Fibroblast of skin of right quadriceps (primary cell): ENCODE data around the gene SLC22A17.

Source experiments
- DNase-seq: peaks from one replicate; pipeline ENCODE4 v3.0.0-alpha.2; 2013

Gene SLC22A17

GRCh38 chr14:23380976-23381375, 28.3 kb upstream of the SLC22A17 start:
- DNase-seq: no peak

DNA sequence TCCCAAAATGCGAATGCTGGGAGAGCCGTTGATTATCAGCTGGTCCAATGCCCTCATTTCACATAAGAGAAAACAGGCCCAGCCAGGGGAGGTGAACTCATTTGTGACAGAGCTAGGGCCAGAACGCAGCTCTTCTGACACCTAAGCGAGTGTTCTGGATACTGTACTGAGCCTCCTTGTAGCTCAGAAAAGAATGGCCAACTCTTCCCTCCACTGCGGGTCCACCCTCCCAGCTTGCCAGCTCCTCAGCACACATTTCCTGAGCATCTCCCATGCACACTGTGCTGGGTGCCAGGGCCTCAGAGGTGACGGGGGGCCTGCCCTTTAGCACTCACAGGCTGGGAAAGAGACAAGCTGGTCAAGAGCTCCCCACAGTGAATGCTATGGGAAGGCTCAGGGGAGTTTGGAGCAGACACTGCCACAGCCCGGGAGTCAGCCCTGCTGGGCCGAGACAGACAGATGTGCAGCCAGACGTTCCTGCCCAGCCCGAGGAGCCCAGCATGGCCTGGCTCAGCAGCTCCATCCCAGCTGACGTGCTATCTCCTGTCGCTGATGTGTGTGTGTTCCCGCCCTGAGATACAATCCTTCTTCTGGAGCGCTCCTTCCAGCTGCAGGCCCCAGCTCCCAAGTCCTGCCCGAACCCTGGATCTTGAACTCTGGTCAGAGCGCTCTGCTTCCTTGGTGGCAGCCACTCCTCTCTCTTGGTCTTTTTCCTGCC, 27.7 kb upstream of the SLC22A17 start:
- DNase-seq: no peak

- peak; percentile 15 for DNase-seq
Measured at GRCh38 chr14:23379366-23380196, 26.9 kb upstream of the SLC22A17 start.

- no peak for DNase-seq
Measured at GRCh38 chr14:23378612-23379220, 26.0 kb upstream of the SLC22A17 start.

- DNase-seq: no peak
Measured at GRCh38 chr14:23377573-23378563, 25.2 kb upstream of the SLC22A17 start.

DNA sequence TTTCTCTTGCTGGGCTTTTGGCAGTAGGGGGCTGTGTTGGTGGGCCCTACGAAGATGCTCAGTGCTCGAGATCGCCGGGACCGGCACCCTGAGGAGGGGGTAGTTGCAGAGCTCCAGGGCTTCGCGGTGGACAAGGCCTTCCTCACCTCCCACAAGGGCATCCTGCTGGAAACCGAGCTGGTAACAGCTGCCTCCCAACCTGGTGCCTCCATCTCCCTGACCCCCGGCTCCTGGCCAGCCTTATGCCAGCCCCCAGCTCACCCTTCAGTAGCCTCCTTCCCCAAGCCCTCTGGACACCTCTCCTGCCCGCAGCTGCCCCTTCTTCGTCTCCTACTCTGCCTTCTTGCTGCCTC, 24.5 kb upstream of the SLC22A17 start:
- no peak for DNase-seq

DNA sequence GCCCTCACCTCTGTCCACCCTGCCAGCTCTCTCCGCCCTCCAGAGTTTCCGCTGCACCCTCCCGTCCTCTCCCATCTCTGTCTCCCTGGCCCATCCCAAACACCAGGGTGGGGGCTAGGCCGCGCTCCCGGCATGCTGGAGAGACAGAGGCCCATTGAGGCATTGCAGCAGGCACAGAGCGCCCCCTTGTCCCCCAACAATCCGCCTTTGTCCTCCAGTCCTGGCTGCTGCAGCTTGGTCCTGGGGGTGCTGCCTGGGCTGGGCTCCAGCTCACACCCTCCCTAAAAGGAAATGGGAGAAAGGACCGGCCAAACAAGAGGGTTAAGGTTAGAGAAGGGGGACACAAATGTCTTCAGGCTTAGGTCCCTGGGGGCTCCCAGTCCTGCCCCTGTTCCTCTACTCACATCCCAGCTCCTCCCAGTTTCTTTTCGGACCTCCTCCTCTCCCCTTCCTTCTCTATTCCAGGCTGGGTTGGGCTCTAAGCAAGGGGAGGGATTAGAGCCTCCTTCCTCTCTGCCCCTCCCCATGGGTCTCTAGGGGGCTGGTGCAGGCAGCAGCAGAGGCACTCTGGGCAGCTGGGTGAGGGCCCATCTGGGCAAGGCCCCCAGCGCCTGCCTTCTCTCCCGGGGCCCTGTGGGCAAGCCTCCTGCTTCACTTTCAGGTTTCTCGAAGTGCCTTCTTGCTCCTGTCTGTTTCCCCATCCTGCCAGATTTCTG, 24.0 kb upstream of the SLC22A17 start, which contains the start of gene CMTM5:
Gene CMTM5, plus strand, starts transcription at position 565 of the 716 bp plus-strand sequence. CDS start 206 bp downstream, outside the sequence.
- DNase-seq: no peak

DNA sequence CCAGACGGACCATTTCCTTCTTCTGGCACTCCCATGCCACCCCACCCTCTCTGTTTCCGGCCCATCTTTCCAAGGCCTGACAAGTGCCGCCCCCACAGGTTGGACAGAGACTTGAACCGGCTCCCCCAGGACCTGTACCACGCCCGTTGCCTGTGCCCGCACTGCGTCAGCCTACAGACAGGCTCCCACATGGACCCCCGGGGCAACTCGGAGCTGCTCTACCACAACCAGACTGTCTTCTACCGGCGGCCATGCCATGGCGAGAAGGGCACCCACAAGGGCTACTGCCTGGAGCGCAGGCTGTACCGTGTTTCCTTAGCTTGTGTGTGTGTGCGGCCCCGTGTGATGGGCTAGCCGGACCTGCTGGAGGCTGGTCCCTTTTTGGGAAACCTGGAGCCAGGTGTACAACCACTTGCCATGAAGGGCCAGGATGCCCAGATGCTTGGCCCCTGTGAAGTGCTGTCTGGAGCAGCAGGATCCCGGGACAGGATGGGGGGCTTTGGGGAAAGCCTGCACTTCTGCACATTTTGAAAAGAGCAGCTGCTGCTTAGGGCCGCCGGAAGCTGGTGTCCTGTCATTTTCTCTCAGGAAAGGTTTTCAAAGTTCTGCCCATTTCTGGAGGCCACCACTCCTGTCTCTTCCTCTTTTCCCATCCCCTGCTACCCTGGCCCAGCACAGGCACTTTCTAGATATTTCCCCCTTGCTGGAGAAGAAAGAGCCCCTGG, 23.0 kb upstream of the SLC22A17 start:
- no peak for DNase-seq

DNA sequence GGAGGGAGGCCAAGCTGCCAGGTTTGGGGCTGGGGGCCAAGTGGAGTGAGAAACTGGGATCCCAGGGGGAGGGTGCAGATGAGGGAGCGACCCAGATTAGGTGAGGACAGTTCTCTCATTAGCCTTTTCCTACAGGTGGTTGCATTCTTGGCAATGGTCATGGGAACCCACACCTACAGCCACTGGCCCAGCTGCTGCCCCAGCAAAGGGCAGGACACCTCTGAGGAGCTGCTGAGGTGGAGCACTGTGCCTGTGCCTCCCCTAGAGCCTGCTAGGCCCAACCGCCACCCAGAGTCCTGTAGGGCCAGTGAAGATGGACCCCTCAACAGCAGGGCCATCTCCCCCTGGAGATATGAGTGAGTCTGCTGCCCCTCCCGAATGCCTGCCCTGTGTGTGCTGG, 20.4 kb upstream of the SLC22A17 start:
- DNase-seq: no peak

DNA sequence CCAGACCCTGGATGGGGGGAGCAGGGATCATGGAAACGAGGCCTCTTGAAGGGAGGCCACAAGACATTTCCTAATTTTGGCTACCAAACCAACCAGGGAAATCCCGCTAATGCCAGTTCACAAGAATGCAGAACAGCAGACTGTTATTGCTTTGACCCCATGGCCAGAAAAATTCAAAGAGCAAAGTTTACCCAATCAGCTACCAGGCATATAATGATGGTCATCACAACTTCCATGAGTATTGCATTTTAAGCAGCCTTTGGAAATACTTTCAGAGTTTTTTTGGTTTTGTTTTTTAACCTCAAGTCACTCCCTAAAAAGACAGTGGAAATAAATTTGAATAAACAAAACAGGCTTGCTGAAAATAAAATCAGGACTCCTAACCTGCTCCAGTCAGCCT, 19.8 kb upstream of the SLC22A17 start, which contains the start of gene IL25:
Gene IL25, plus strand, starts transcription at position 301 of the 400 bp plus-strand sequence.
- DNase-seq: no peak

DNA sequence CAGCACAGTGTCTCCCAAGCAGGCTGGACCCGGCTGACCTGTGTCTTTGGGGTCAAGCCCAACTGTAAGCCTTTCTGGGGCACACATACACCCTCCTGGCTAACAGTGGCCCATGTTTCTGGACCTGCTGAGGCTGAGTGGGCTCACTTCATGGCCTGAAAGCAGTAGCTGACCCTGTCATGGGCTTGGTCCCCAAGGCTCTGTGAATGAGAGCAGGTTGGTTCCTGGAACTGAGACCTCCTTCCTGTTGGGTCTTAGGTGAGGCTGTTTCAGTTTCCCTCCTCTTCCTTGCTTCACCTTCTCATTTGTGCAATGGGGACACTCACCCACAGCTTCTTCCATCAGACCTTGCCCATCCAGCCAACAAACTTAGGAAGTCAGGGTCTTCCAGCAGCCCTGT, 19.2 kb upstream of the SLC22A17 start:
- DNase-seq: no peak

GRCh38 chr14:23370221-23370620, 17.5 kb upstream of the SLC22A17 start:
- DNase-seq: no peak

- DNase-seq: no peak
Measured at GRCh38 chr14:23366426-23366921, 13.8 kb upstream of the SLC22A17 start.

DNA sequence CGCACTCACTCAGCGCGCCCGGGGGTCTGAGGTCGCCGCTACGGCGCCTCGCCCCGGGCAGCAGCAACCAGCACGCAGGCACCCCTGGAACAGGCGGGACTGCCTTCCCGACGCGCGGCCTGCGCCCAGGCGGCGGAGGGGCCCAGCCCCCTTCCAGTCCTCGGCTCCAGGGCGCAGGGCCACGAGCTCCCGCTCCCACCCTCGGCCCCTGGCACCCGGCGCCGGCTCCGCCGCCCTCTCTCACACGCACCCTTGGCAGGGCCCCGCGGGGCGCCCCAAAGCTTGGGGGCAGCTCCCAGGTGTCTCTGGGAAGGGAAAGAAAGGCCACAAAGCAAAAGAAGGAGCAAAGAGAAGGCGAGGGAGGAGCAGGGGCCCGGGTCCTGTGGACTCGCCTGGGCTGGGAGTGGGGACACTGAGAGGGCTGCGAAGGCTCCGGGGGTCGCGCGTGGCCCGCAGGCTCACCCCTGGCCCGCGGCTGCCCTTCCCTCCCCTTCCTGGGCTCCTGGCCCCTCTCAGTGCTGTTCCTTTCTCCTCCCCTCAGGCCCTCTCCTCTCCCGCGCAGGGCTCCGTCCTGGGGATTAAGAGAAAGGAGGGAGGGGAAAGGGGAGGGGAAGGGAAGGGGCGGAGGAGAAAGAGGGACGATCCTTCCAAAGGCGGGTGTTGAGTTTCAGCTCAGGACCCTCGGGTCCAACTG, 13.2 kb upstream of the SLC22A17 start:
- DNase-seq: peak; percentile 87

DNA sequence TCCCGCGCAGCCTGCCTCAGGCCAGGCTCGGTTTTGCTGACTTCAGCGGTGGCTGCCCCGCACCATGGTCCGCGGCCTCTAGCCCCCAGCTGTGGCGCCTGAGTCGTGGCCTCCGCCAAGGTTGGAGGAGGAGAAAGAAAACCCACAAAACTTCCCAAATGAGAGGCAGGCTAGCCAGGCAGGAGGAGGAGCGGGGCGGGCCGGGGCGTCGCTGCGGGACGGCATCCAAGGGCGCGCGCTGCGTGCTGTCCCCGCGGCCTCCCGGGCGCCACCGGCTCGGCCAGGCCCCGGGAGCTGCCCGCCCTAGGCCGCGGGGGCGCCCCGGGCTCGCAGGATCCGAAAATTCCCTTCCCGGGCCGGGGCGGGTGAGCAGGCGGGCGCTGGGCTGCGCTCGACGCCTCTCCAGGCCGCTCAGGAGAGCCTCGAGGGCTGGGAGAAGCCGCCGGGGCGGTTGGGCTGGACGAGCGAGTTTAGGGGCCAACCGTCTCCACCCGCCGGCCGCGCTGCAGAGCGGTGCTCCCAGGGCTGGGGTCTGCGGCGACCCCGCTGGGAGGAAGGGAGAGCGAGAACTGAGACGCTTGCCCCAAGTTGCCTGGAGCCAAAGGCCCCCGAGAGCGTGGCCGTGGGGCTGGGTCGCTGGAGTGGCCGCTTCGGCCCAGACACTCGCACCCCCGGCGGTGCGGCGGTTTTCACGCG, 12.5 kb upstream of the SLC22A17 start, which contains the start of gene EFS:
Gene EFS, minus strand, starts transcription at position 137 of the 696 bp plus-strand sequence. CDS start 147 bp downstream, outside the sequence.
- peak; percentile 43 for DNase-seq

GRCh38 chr14:23364164-23365035, 11.7 kb upstream of the SLC22A17 start:
- peak; percentile 42 for DNase-seq

DNA sequence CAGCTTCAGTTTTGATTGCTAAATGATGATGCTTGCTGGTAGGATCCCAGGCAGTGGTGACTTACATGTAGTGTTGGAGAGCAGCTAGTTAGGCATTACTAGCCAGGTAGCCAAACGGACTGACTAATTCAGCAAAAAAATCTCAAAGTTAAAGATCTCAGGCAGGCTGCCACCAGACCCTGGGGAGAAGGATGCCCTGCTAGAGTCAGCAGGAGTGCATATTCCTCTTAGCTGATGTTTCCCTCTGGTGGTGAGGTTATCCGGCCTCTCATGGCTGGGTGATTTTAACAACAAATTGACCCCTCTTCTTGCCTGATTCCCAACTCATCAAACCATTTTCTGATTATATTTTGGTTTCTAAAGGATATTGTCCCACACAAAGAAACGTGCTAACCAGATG, 9.5 kb upstream of the SLC22A17 start:
- DNase-seq: peak; percentile 25

DNA sequence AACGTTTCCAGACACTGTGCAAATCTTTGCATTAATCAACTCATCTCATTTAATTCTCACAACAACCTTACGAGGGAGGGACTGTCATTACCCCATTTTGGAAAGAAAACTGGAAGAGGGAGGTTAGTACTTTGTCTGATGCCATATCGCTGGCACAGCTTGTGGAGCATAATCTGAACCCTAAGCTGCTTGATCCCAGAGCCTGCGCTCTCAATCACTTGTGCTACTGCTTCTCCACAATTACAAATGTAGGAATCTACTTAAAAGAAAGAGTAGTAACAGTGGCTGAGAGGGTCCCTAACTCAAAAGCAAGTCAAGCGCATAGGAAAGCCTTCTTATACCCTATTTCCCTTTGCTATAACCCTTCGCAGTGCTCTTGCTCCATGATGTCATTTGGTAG, 9.1 kb upstream of the SLC22A17 start:
- no peak for DNase-seq
